ENCODE results near the gene PHF11. TPM values are rescaled to one million over a fixed set of nuclear protein-coding genes. Genes with fewer than 3 reads are reported as not detected.

Gene PHF11
- total and polyA plus RNA-seq, 12 donors = 16.6 to 61.2 (median 21.2) TPM

GRCh38 chr13:49549289-49549688, 53.5 kb downstream of the PHF11 start:
- Histone ChIP-seq H3K9me3 (no peaks in the 10 kb centered on the region), H3K27me3 (no peaks in the 10 kb centered on the region), H3K36me3 (peaks cover 0 to 98% (median 28%) of the 10 kb centered on the region in 9 donors), H3K4me1 (no peaks in the 10 kb centered on the region), H3K27ac (no peak overlapping the region), H3K4me3 (no peak overlapping the region)
- peak in 3 of 9 donors; percentile 16 to 22 (median 17) for TF ChIP-seq CTCF (IDR thresholded peaks at IDR 0.05)
- WGBS, 2 donors = 84 to 89% methylated on average over 15 of the region's 15 CpGs
- intact Hi-C loops (cut with DNase I) = no loop called here
- peak in 2 of 8 donors; percentile 17 to 27 for ATAC-seq
- DNase-seq = no peak

DNA sequence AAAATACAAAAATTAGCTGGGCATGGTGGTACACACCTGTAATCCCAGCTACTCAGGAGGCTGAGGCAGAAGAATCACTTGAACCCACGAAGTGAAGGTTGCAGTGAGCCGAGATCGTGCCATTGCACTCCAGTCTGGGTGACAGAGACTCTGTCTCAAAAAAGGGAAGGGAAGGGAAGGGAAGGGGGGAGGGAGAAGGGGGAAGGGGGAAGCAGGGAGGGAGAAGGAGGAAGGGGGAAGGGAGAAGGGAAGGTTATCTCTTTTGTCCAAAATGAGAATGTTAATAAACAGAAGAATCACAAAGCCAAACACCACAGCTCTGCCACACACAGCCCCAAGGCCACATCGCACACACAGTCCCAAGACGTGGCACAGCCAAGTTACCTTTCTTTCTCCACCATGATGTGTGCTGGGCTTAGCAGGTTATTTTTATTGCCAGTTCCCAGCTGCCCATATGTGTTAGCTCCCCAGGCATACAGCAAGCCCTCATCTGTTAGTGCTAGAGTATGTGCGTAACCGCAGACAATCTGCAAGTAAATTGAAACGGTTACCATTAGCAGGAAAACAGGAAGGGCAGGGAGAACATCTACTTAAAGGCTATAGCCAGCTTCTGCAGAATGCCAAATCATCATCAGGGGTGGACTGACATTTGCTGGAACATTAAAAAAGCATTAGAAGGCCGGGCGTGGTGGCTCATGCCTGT, 55.3 kb downstream of the PHF11 start:
- Histone ChIP-seq H3K36me3 (peaks cover 0 to 98% (median 35%) of the 10 kb centered on the region in 9 donors), H3K4me3 (no peak overlapping the region), H3K27ac (peak overlapping the region in 1 of 10 donors; percentile 62), H3K27me3 (no peaks in the 10 kb centered on the region), H3K9me3 (no peaks in the 10 kb centered on the region), H3K4me1 (no peaks in the 10 kb centered on the region)
- intact Hi-C loops (cut with DNase I) = no loop called here
- DNase-seq (no peak), ATAC-seq (peak in 3 of 8 donors; percentile 25 to 47 (median 38))
- 90% methylated on average over 10 of the region's 10 CpGs for WGBS, 2 donors
- no peak for TF ChIP-seq CTCF (IDR thresholded peaks at IDR 0.05)

DNA sequence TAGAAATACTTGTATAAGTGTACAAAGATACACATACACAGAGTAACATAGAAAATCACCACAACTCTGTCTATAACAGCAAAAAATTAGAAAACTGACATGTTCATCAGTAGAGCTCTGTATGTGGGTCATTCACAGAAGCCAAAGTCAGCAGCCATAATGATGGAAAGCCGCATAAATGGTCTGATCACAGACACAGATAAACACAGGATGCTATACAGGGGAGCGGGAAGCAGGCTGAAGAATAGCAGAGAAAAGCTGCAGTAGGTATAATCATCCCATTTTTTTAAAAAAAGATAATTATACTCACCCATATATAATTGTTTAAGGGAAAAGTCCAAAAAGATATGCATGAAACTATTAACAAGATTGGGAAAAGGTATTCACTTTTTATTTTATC, 58.1 kb downstream of the PHF11 start:
- no peak overlapping the region for H3K4me3 ChIP-seq
- H3K27me3 ChIP-seq = no peaks in the 10 kb centered on the region
- H3K36me3 ChIP-seq = peaks cover 0 to 98% (median 24%) of the 10 kb centered on the region in 9 donors
- WGBS, 2 donors = 95% methylated on average over 2 of the region's 2 CpGs
- intact Hi-C loops (cut with DNase I) = no loop called here
- H3K27ac ChIP-seq = no peak overlapping the region
- DNase-seq (no peak), ATAC-seq (no peak)
- no peaks in the 10 kb centered on the region for H3K4me1 ChIP-seq
- TF ChIP-seq CTCF (IDR thresholded peaks at IDR 0.05) = no peak
- H3K9me3 ChIP-seq = no peaks in the 10 kb centered on the region

DNA sequence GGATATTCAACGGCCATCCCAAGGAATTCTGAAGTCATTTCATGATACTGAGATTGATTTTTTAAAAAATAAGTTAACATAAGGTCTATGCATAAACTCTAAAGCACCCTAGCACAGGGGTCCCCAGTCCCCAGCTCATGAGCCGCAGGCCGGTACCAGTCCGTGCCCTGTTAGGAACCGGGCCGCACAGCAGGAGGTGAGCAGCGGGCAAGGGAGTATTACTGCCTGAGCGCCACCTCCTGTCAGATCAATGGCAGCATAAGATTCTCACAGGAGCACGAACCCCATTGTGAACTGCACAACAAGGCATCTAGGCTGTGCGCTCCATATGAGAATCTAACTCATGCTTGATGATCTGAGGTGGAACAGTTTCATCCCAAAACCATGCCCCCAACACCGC, 58.6 kb downstream of the PHF11 start:
- no peak for ATAC-seq
- no peak overlapping the region for H3K4me3 ChIP-seq
- WGBS, 2 donors = 86 to 90% methylated on average over 11 of the region's 11 CpGs

More for the DNA sequence above, 58.6 kb downstream of the PHF11 start:
- Histone ChIP-seq H3K27me3 (no peaks in the 10 kb centered on the region), H3K36me3 (peaks cover 0 to 98% (median 28%) of the 10 kb centered on the region in 9 donors), H3K9me3 (no peaks in the 10 kb centered on the region), H3K27ac (no peak overlapping the region), H3K4me1 (no peaks in the 10 kb centered on the region)
- TF ChIP-seq CTCF (IDR thresholded peaks at IDR 0.05) = no peak
- intact Hi-C loops (cut with DNase I) = no loop called here
- DNase-seq = no peak

Data from heart right ventricle (tissue), 16 donors.